PC-9 (cell line): ENCODE measurements around the gene TOR4A.

Experiments
- CTCF ChIP-seq: fragments of 200-600 bp; sonication (generic); conservative IDR thresholded peaks from 2 replicates; pipeline ENCODE4 v1.6.1; 2017; ENCODE audit warnings: mixed run types, antibody characterized with exemption, mild to moderate bottlenecking, moderate library complexity
- EZH2 ChIP-seq: fragments of 200-600 bp; sonication (generic); IDR thresholded peaks from 2 replicates; pipeline ENCODE4 v1.8.0; 2017; ENCODE audit warnings: antibody characterized with exemption, low read depth

DNA sequence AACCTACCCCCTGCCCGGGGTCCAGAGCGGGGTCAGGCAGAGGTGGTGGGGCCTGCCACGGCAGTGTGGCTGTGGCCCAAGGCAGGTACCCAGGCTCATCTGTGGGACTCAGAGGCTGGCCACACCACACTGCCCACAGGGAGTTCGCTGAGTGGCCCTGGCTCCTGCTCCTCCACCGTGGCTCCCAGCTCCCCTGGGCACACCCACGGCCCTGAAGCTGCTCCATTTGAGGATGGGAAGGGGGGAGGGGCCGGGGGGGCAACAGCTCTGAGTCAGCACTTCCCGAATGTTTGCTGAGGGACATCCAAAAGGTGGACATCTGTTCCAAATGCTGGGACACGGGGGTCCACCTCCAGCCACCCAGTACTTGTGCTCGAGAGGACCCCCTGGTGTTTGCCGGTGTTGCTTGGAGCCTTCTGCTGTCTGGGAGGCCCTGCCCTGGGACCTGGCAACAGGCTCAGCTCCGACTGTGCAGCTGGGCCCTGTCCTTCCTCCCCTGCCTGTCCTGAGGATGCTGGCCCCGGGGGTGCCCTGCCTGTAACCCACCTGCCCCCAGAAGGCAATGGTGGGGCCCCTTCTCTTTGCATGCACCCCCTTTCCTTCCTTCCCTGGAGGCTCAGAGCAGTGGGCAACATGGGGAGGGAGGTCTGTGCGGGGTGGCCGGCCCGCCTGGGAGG lies 27.0 kb downstream of the TOR4A start:
- TF ChIP-seq CTCF: no peak; the same call in 1 of the 2 replicates
- no peak for TF ChIP-seq EZH2
